Colonic mucosa (tissue), 4 donors: ENCODE data around the gene NOXA1. TPM values are rescaled to one million over a fixed set of nuclear protein-coding genes. Genes with fewer than 3 reads are reported as not detected.
"Not testable (repeated sequence)": the region's sequence is repeated elsewhere in the genome, so short reads cannot be mapped to it uniquely, and the experiment has no call there.

Experiments
- DNase-seq: peaks from one replicate; pipeline ENCODE4 v3.0.0-alpha.2; 2020
- H3K27ac ChIP-seq: fragments of 200-600 bp; one replicate; pipeline ENCODE4 v1.8.0; 2021
- H3K27me3 ChIP-seq: fragments of 200-600 bp; one replicate; pipeline ENCODE4 v1.8.0; 2021
- H3K36me3 ChIP-seq: fragments of 200-600 bp; one replicate; pipeline ENCODE4 v1.8.0; 2021
- H3K4me1 ChIP-seq: fragments of 200-600 bp; one replicate; pipeline ENCODE4 v1.8.0; 2021; ENCODE audit warnings: mild to moderate bottlenecking
- H3K4me3 ChIP-seq: fragments of 200-600 bp; one replicate; pipeline ENCODE4 v1.8.0; 2021
- H3K9ac ChIP-seq, 2 donors: one replicate each; pipeline ENCODE4 v1.7.0; 2013; ENCODE audit warnings: control low read depth in 2 of 2, low read depth in 2 of 2, low read length in 2 of 2
- H3K9me3 ChIP-seq: fragments of 200-600 bp; one replicate; pipeline ENCODE4 v1.8.0; 2021
- CTCF ChIP-seq: fragments of 200-600 bp; IDR thresholded peaks from one replicate; pipeline ENCODE4 v1.8.0; 2022; ENCODE audit warnings: antibody characterized with exemption, mild to moderate bottlenecking
- intact Hi-C: fragments of 100-400 bp; cut with DNase I; formaldehyde crosslinking; loops from one replicate; pipeline ENCODE4 v1.14.1; 2022
- total RNA-seq, 2 donors: library from RNA; stranded (reverse); fragmentation: NEBNext Ultra II Directional in 1 of 2; extraction: Animal tissue kit (Norgen Biotek cat#: 25700) in 1 of 2; gene quantifications; one replicate each; pipeline ENCODE4 v1.2.1, GENCODE V29; 2021
- donor health status: healthy.
- donor health status: DM: no; HTN: no; CAD: no.
- donor health status: DM: no; HTN: no; CAD: no.

Gene NOXA1
- total RNA-seq, 2 donors from 2014 or later = 27.5 to 29.3 TPM

GRCh38 chr9:137383081-137383783 lies 40.0 kb upstream of the NOXA1 start:
- no peaks in the 10 kb centered on the region for H3K36me3 ChIP-seq
- no peak for TF ChIP-seq CTCF
- DNase-seq = no peak

GRCh38 chr9:137383784-137384756 lies 39.1 kb upstream of the NOXA1 start:
- H3K9me3 ChIP-seq = no peaks in the 10 kb centered on the region
- intact Hi-C loops = no loop called here
- H3K27ac ChIP-seq = no peak overlapping the region
- H3K36me3 ChIP-seq = no peaks in the 10 kb centered on the region
- H3K9ac ChIP-seq = no peak overlapping the region
- no peaks in the 10 kb centered on the region for H3K4me1 ChIP-seq
- H3K4me3 ChIP-seq = no peak overlapping the region
- no peak for TF ChIP-seq CTCF
- DNase-seq = no peak
- no peaks in the 10 kb centered on the region for H3K27me3 ChIP-seq

More at GRCh38 chr9:137383081-137383783, 40.0 kb upstream of the NOXA1 start:
- Histone ChIP-seq H3K27ac (no peak overlapping the region), H3K4me3 (no peak overlapping the region), H3K27me3 (no peaks in the 10 kb centered on the region), H3K4me1 (no peaks in the 10 kb centered on the region), H3K9ac (no peak overlapping the region), H3K9me3 (no peaks in the 10 kb centered on the region)
- intact Hi-C loops = no loop called here

DNA sequence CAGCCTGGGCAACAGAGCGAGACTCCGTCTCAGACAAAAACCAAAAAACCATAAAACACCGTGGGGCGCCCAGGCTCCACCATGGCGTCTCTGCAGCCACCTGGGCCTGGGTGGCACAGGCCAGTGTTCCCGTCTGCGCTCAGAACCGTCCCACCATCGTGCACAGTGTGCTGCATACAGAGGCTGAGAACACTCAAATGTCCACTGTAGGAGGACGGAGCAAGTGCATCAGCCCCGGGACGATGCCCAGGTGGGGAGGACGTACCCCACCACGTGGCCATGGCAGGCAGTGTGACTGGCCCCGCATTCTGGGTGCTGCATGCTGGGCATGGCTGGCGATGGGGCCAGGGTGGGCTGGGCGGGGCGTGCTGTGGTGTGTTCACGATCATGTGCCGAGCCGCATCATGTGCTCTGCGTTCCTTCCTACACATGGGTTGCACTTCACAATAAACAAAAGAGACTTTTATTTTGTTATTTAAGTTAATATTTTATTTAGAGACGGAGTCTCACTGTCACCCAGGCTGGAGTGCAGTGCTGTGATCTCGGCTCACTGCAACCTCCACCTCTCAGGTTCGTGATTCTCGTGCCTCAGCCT lies 38.0 kb upstream of the NOXA1 start:
- Histone ChIP-seq H3K4me3 (no peak overlapping the region), H3K27me3 (no peaks in the 10 kb centered on the region), H3K9ac (no peak overlapping the region), H3K36me3 (no peaks in the 10 kb centered on the region), H3K9me3 (no peaks in the 10 kb centered on the region), H3K27ac (no peak overlapping the region), H3K4me1 (no peaks in the 10 kb centered on the region)
- intact Hi-C loops = no loop called here
- no peak for TF ChIP-seq CTCF
- no peak for DNase-seq

- H3K36me3 ChIP-seq, H3K4me3 ChIP-seq, intact Hi-C loops, H3K4me1 ChIP-seq, H3K9me3 ChIP-seq, H3K27ac ChIP-seq, DNase-seq, H3K9ac ChIP-seq, H3K27me3 ChIP-seq: not testable (repeated sequence)
Measured at GRCh38 chr9:137386507-137387113, 36.6 kb upstream of the NOXA1 start.

DNA sequence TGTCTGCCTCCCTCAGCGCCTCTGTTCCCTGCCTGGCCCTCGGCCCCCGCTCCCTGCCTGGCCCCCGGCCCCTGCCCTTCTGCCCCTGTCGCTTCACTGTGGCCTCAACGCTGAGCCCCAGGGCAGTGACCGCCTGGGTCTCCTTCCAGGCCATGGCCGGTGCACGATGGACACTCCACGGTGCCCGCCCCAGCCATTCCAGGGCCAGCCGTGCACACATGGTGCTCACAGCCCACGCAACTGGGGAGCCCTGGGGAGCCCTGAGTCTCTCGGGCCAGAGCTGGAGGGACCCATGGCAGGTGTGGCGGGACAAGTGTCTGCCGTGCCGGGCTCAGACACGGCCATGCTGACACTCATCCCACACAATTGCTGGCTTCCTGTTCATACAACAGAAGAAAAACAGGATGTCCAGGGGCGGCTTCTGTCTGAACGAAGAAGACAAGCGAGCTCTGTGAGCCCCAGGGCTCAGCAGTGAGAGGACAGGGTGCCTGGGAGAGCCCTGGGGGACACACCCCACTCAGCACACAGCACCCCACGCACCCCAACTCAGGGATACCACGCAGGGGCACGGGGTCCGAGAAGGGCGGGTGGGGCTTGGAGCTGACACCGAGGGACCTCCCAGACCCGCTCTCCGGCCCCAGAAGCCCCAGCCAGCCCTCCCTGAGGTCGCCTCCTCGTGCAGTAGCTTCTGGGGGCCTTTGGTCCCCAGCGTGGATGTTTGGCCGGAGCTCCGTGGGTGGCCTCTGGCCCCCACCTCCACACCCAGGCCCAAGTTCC lies 35.9 kb upstream of the NOXA1 start:
- DNase-seq = no peak
- Histone ChIP-seq H3K27ac (no peak overlapping the region), H3K4me3 (no peak overlapping the region), H3K9ac (no peak overlapping the region), H3K9me3 (no peaks in the 10 kb centered on the region), H3K4me1 (peaks cover 8% of the 10 kb centered on the region), H3K36me3 (no peaks in the 10 kb centered on the region), H3K27me3 (no peaks in the 10 kb centered on the region)
- intact Hi-C loops = no loop called here
- TF ChIP-seq CTCF = no peak
